ENCODE measurements around the gene ERCC3.
"Not testable (repeated sequence)": the region's sequence is repeated elsewhere in the genome, so short reads cannot be mapped to it uniquely, and the experiment has no call there.

ERCC3 gene

DNA sequence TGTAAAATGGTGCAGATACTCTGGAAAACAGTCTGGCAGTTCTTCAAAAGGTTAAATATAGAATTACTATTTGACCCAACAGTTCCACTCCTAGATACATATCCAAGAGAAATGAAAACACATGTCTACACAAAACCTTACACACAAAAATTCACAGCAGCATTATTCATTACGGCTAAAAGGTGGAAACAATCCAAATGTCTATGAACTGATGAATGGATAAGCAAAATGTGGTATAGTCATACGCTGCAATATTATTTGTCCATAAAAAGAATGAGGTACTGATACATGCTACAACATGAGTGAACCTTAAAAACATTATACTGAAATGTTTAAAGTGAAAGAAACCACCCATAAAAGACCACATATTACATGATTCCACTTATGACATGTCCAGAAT lies 77.8 kb downstream of the ERCC3 start:
- DNase-seq (ENCODE audit: low read depth in 2 of 2), result no peak
- TF ChIP-seq, protein P1, sequence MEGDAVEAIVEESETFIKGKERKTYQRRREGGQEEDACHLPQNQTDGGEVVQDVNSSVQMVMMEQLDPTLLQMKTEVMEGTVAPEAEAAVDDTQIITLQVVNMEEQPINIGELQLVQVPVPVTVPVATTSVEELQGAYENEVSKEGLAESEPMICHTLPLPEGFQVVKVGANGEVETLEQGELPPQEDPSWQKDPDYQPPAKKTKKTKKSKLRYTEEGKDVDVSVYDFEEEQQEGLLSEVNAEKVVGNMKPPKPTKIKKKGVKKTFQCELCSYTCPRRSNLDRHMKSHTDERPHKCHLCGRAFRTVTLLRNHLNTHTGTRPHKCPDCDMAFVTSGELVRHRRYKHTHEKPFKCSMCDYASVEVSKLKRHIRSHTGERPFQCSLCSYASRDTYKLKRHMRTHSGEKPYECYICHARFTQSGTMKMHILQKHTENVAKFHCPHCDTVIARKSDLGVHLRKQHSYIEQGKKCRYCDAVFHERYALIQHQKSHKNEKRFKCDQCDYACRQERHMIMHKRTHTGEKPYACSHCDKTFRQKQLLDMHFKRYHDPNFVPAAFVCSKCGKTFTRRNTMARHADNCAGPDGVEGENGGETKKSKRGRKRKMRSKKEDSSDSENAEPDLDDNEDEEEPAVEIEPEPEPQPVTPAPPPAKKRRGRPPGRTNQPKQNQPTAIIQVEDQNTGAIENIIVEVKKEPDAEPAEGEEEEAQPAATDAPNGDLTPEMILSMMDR (IDR thresholded peaks at IDR 0.05; ENCODE audit: low read depth, low read length), result no peak
- no peak overlapping the region for H3K4me3 ChIP-seq (replicated peaks in 1 of 2; ENCODE audit: low read depth in 2 of 2, low read length in 2 of 2)

DNA sequence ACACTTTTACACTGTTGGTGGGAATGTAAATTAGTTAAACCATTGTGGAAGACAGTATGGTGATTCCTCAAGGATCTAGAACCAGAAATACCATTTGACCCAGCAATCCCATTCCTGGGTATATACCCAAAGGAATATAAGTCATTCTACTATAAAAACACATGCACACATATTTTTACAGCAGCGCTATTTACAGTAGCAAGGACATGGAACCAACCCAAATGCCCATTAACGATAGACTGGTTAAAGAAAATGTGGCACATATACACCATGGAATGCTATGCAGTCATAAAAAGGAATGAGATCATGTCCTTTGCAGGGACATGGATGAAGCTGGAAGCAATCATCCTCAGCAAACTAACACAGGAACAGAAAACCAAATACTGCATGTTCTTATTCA lies 79.7 kb downstream of the ERCC3 start:
- H3K4me3 ChIP-seq (replicated peaks in 1 of 2; ENCODE audit: low read depth in 2 of 2, low read length in 2 of 2), result not testable (repeated sequence)

DNA sequence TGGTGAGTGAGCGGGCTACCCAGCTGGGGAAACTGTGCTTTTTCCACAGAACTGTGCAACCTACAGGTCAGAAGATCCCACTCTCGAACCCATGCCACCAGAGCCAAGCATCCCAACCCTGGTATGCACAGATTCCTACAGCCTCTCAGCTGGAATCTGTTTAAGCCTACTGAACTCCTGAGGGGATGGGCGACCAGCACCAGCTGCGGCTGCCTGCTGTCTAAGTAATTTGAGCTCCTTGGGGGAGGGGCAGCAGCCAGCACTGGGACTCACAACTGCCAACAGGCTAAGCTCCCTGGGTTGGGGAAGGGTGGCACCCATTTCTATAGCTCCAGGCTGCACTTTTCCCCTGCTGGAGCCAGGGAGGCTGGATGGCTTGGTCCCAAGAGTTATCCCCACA lies 85.6 kb downstream of the ERCC3 start:
- TF ChIP-seq, protein P1 (IDR thresholded peaks at IDR 0.05; ENCODE audit: low read depth, low read length), result no peak
- no peak overlapping the region for H3K4me3 ChIP-seq (replicated peaks in 1 of 2; ENCODE audit: low read depth in 2 of 2, low read length in 2 of 2)
- no peak for DNase-seq (ENCODE audit: low read depth in 2 of 2)

More for the DNA sequence above, 79.7 kb downstream of the ERCC3 start:
- DNase-seq (ENCODE audit: low read depth in 2 of 2), result not testable (repeated sequence)
